Tibial nerve (tissue), 4 donors: Measurements from ENCODE around the gene DYNC1LI1. TPM values are rescaled to one million over a fixed set of nuclear protein-coding genes. Genes with fewer than 3 reads are reported as not detected.

Experiments used
- DNase-seq, 2 donors: peaks; one replicate each; pipeline ENCODE4 v3.0.0-alpha.2; 2019; ENCODE audit warnings: low spot score in 2 of 2
- H3K27ac ChIP-seq, 4 donors: fragments of 200-600 bp; sonication (generic) in 3 of 4; one replicate each; pipeline ENCODE4 v1.5.1; 2017 to 2019; ENCODE audit warnings: mild to moderate bottlenecking in 1 of 4
- H3K27me3 ChIP-seq, 2 donors: fragments of 200-600 bp; sonication (generic) in 1 of 2; one replicate each; pipeline versions ENCODE4 v1.5.1 to v1.6.0; 2017 to 2019
- H3K36me3 ChIP-seq, 3 donors: fragments of 200-600 bp; sonication (generic); one replicate each; pipeline ENCODE4 v1.5.1; 2018 to 2019
- H3K4me1 ChIP-seq, 4 donors: fragments of 200-600 bp; sonication (generic) in 3 of 4; one replicate each; pipeline ENCODE4 v1.5.1; 2017 to 2019
- H3K4me3 ChIP-seq, 4 donors: fragments of 200-600 bp; sonication (generic) in 3 of 4; one replicate each; pipeline ENCODE4 v1.5.1; 2017 to 2019; ENCODE audit warnings: mild to moderate bottlenecking in 1 of 4, moderate library complexity in 1 of 4
- H3K9me3 ChIP-seq, 4 donors: fragments of 200-600 bp; sonication (generic) in 3 of 4; one replicate each; pipeline ENCODE4 v1.5.1; 2017 to 2019
- EP300 ChIP-seq, 2 donors: sonication (generic); formaldehyde crosslinking; IDR thresholded peaks; one replicate each; pipeline ENCODE4 v1.6.1; 2017; ENCODE audit warnings: antibody characterized with exemption in 2 of 2, mild to moderate bottlenecking in 1 of 2
- POLR2A ChIP-seq, 2 donors: fragments of 450-650 bp; IDR thresholded peaks; one replicate each; pipeline ENCODE4 v1.6.1; 2017; ENCODE audit warnings: antibody characterized with exemption in 2 of 2, mild to moderate bottlenecking in 2 of 2, moderate library complexity in 2 of 2
- WGBS, 2 donors: methylation state at CpG; one replicate each; pipeline ENCODE4 v1.1.5; 2018; 5-methylcytosine and 5-hydroxymethylcytosine counted together
- total RNA-seq, 4 donors: library from RNA; depleted of rRNA; stranded (reverse); fragments of >200 nt; gene quantifications; one replicate each; pipeline ENCODE4 v1.1.0, GENCODE V29; 2016
- TF ChIP-seq, protein P1 (sequence below), 5 experiments: fragments of 200-600 bp in 3 of 5; fragments of 450-650 bp in 2 of 5; sonication (generic) in 3 of 5; IDR thresholded peaks; one replicate each; pipeline ENCODE4 v1.5.1; 2016 to 2019; ENCODE audit warnings: antibody characterized with exemption in 5 of 5, mild to moderate bottlenecking in 3 of 5, moderate library complexity in 2 of 5

Gene DYNC1LI1
- total RNA-seq, 4 donors from 2014 or later = 19.0 to 39.6 (median 23.9) TPM

DNA sequence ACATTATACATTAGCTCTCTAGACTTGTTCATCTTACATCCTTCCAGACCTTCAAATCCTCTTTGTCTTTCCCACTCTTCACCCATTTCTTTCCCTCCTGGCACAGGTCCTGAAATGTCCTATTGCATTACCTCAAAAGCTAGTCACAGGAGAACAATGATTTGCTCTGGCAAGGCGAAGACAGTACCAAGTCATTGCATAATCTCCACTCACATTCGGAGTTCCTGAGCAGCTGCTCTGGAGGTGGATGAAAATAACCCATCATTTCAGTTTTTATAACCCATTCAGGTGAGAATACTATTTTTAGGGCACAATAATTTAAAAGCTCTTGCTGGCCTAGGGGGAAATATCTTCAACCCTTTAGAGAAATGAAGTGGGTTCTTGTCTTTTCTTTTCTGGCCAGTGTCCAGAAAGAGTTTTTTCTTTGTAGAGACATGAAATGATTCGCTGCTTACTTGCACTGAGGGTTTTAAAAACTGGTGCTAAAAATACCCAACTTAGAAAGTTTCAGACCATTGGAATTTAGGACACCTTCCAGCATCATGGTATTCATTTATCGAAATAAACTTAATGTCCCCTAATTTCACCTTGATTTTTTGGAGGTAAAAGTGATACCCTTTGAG, 23.4 kb upstream of the DYNC1LI1 start:
- Histone ChIP-seq H3K27me3 (peaks cover 0 to 7% of the 10 kb centered on the region in 2 donors), H3K27ac (no peak overlapping the region), H3K36me3 (no peaks in the 10 kb centered on the region), H3K9me3 (no peaks in the 10 kb centered on the region), H3K4me3 (no peak overlapping the region), H3K4me1 (no peaks in the 10 kb centered on the region)
- DNase-seq = no peak
- no peak for TF ChIP-seq POLR2A (IDR thresholded peaks at IDR 0.05)
- TF ChIP-seq EP300 (IDR thresholded peaks at IDR 0.05) = no peak
- TF ChIP-seq, protein P1, sequence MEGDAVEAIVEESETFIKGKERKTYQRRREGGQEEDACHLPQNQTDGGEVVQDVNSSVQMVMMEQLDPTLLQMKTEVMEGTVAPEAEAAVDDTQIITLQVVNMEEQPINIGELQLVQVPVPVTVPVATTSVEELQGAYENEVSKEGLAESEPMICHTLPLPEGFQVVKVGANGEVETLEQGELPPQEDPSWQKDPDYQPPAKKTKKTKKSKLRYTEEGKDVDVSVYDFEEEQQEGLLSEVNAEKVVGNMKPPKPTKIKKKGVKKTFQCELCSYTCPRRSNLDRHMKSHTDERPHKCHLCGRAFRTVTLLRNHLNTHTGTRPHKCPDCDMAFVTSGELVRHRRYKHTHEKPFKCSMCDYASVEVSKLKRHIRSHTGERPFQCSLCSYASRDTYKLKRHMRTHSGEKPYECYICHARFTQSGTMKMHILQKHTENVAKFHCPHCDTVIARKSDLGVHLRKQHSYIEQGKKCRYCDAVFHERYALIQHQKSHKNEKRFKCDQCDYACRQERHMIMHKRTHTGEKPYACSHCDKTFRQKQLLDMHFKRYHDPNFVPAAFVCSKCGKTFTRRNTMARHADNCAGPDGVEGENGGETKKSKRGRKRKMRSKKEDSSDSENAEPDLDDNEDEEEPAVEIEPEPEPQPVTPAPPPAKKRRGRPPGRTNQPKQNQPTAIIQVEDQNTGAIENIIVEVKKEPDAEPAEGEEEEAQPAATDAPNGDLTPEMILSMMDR (IDR thresholded peaks at IDR 0.05) = no peak
- 61 to 73% methylated on average over 4 of the region's 4 CpGs for WGBS, 2 donors

DNA sequence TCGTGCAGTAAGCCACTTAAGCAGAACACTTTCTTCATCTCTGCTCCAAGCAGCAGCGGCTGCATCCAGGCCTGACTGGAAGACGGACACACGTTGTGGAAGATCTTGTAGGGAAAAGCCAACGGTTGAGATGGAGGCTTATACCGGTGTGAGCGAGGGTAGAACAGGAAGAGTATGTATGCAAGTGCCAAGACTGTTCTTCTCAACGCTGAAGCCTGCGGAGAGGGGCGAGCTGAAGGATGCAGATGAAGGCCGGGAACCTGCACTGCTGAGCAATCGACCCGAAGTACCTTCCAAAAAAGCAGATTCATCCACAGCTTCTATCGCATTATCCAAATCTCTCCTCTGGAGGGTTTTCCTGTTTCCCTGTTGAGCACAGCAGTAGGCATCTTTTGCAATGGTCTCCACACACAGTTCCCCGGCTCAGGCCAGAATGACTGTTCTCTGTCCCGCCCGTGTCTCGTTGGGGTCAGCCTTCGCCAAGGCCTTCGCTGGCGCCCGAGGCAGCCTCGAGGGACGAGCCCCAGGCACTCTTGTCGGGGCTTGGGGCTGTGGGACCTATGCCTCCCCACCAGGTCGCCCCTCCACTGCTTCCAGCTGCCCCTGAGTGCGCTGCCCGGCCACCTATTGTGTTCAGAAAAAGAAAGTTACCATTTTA, 22.2 kb upstream of the DYNC1LI1 start:
- 66% methylated on average over 28 of the region's 28 CpGs for WGBS, 2 donors
- Histone ChIP-seq H3K27ac (no peak overlapping the region), H3K4me1 (no peaks in the 10 kb centered on the region), H3K9me3 (no peaks in the 10 kb centered on the region), H3K27me3 (peaks cover 0 to 7% of the 10 kb centered on the region in 2 donors), H3K4me3 (no peak overlapping the region), H3K36me3 (no peaks in the 10 kb centered on the region)
- DNase-seq = no peak
- TF ChIP-seq, protein P1 (IDR thresholded peaks at IDR 0.05) = no peak
- TF ChIP-seq EP300 (IDR thresholded peaks at IDR 0.05) = no peak
- no peak for TF ChIP-seq POLR2A (IDR thresholded peaks at IDR 0.05)

DNA sequence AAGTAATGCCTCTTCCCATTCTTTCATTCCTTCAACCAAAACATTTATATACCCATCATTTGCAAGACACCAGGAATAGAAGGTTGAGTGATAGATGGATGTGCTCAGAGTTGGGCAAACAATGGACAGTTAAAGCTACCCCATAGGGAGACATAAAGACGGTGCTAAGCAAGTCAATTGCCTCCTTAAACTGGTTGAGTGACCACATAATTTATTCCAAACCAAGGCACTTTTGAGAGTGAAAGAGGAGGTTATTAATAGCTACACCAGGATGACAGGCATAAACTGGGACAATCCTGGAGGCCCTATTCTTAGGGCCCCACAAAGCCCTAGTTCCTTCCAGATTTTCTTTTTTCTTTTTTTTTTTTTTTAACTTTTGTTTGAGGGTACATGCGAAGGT, 21.4 kb upstream of the DYNC1LI1 start:
- no peak for TF ChIP-seq POLR2A (IDR thresholded peaks at IDR 0.05)
- no peak for TF ChIP-seq EP300 (IDR thresholded peaks at IDR 0.05)
- TF ChIP-seq, protein P1 (IDR thresholded peaks at IDR 0.05) = no peak
- Histone ChIP-seq H3K36me3 (no peaks in the 10 kb centered on the region), H3K27ac (no peak overlapping the region), H3K27me3 (peaks cover 0 to 7% of the 10 kb centered on the region in 2 donors), H3K4me1 (no peaks in the 10 kb centered on the region), H3K4me3 (no peak overlapping the region), H3K9me3 (no peaks in the 10 kb centered on the region)
- DNase-seq = no peak
- 67 to 77% methylated on average over 2 of the region's 2 CpGs for WGBS, 2 donors

DNA sequence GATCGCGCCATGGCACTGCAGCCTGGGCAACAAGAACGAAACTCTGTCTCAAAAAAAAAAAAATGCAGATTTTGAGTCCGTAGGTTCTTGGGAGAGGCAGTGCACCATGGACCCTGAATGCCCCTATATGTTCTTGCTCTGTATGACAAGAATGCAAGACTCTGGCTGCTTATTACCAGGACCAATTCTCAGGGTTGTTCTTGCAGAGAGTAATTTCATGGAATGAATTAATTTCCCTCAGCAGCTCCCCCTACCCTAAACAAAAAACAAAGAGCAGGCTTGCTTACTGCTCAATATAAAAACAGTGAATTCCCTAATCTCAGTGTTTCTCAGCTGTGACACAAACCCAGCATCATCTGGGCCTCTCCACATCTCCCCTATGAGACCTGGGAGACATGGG, 20.5 kb upstream of the DYNC1LI1 start:
- no peak for DNase-seq
- TF ChIP-seq EP300 (IDR thresholded peaks at IDR 0.05) (no peak), POLR2A (IDR thresholded peaks at IDR 0.05) (no peak)
- TF ChIP-seq, protein P1 (IDR thresholded peaks at IDR 0.05) = no peak
- 87 to 91% methylated on average over 4 of the region's 4 CpGs for WGBS, 2 donors

DNA sequence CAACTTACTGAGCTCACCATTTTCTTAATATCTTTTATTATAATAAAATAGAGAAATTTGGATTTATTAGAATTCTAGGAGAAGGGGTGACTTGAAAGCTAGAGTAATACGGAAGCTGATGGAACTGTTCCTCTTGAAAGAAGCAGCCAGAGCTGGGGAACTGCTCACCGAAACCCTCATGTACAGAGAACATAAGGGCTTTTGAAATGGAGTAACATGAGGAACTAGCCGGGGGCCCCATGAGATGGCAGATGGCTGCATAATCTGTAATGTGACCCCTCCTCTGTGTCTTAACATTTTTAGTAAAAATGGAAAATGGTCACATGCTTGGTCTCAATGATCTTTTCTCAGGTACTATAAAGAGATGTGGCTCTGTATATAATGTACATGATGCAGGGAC, 15.7 kb upstream of the DYNC1LI1 start:
- Histone ChIP-seq H3K27ac (no peak overlapping the region), H3K4me1 (no peaks in the 10 kb centered on the region), H3K36me3 (no peaks in the 10 kb centered on the region), H3K9me3 (no peaks in the 10 kb centered on the region), H3K27me3 (no peaks in the 10 kb centered on the region), H3K4me3 (no peak overlapping the region)
- no peak for DNase-seq
- 75 to 79% methylated on average over 3 of the region's 3 CpGs for WGBS, 2 donors
- TF ChIP-seq POLR2A (IDR thresholded peaks at IDR 0.05) = no peak
- TF ChIP-seq, protein P1 (IDR thresholded peaks at IDR 0.05) = no peak
- no peak for TF ChIP-seq EP300 (IDR thresholded peaks at IDR 0.05)

More for the DNA sequence above, 20.5 kb upstream of the DYNC1LI1 start:
- no peaks in the 10 kb centered on the region for H3K36me3 ChIP-seq
- H3K27me3 ChIP-seq = peaks cover 0 to 7% of the 10 kb centered on the region in 2 donors
- no peak overlapping the region for H3K4me3 ChIP-seq
- H3K9me3 ChIP-seq = no peaks in the 10 kb centered on the region
- no peaks in the 10 kb centered on the region for H3K4me1 ChIP-seq
- H3K27ac ChIP-seq = no peak overlapping the region
